WERI-Rb-1 (cell line): Measurements from ENCODE around the gene CHCHD6.

Experiments
- DNase-seq: peaks from one replicate; pipeline ENCODE4 v3.0.0-alpha.2; 2020
- H3K27ac ChIP-seq: fragments of 250-450 bp; sonication (Bioruptor Pico); 2 replicates; pipeline ENCODE4 v1.5.1; 2020; ENCODE audit warnings: mild to moderate bottlenecking, moderate library complexity
- H3K27me3 ChIP-seq: fragments of 250-450 bp; sonication (Bioruptor Pico); 2 replicates; pipeline ENCODE4 v1.5.1; 2021; ENCODE audit warnings: mild to moderate bottlenecking, low read depth, moderate library complexity; ENCODE audit not compliant: insufficient read depth, severe bottlenecking
- H3K36me3 ChIP-seq: fragments of 250-450 bp; sonication (Bioruptor Pico); 2 replicates; pipeline ENCODE4 v1.5.1; 2020; ENCODE audit warnings: mild to moderate bottlenecking, moderate library complexity
- H3K4me3 ChIP-seq: 2 replicates; pipeline ENCODE4 v1.5.1; 2011; ENCODE audit warnings: low read depth, mild to moderate bottlenecking, control low read depth, low read length
- H3K9me3 ChIP-seq: fragments of 250-450 bp; sonication (Bioruptor Pico); 2 replicates; pipeline ENCODE4 v1.5.1; 2021; ENCODE audit warnings: mild to moderate bottlenecking, moderate library complexity; ENCODE audit not compliant: severe bottlenecking
- CTCF ChIP-seq: IDR thresholded peaks from 2 replicates; pipeline ENCODE4 v1.5.1; 2011; ENCODE audit warnings: low read depth, mild to moderate bottlenecking, control low read depth, inconsistent platforms, low read length

The CHCHD6 gene

GRCh38 chr3:126985132-126985985 is 281.3 kb downstream of the CHCHD6 start:
- Histone ChIP-seq H3K9me3 (no peaks in the 10 kb centered on the region), H3K27ac (no peak overlapping the region), H3K36me3 (peaks cover 25% of the 10 kb centered on the region), H3K27me3 (no peaks in the 10 kb centered on the region), H3K4me3 (no peak overlapping the region)
- DNase-seq = no peak
- TF ChIP-seq CTCF = peak; percentile 48

- Histone ChIP-seq H3K36me3 (peaks cover 28% of the 10 kb centered on the region), H3K9me3 (no peaks in the 10 kb centered on the region), H3K4me3 (no peak overlapping the region), H3K27ac (no peak overlapping the region), H3K27me3 (no peaks in the 10 kb centered on the region)
- no peak for TF ChIP-seq CTCF
- DNase-seq = no peak
Observed at GRCh38 chr3:126986001-126986400, 282.0 kb downstream of the CHCHD6 start.

DNA sequence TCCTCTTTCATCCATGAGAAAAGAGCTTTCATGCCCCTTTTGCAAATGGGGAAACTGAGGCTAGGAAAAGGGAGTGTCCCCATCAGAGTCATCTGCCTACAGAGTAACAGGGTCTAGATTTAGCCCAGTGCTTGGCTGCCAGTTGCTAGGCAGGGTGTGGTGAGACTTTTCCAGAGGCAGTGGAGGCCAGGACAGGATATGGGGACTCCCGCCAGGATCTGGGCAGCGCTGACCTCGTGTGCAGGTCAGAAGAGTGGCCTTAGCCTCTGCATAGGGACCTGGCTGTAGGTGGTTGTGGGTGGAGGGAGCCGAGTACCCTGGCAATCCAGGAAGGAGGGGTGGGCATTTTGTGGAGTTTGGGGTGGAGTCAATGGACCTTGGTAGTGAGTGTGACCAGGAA is 283.1 kb downstream of the CHCHD6 start:
- Histone ChIP-seq H3K36me3 (peaks cover 38% of the 10 kb centered on the region), H3K9me3 (no peaks in the 10 kb centered on the region), H3K27me3 (no peaks in the 10 kb centered on the region), H3K4me3 (no peak overlapping the region), H3K27ac (no peak overlapping the region)
- no peak for DNase-seq
- no peak for TF ChIP-seq CTCF

GRCh38 chr3:126987596-126987995 is 283.6 kb downstream of the CHCHD6 start:
- Histone ChIP-seq H3K27ac (no peak overlapping the region), H3K27me3 (no peaks in the 10 kb centered on the region), H3K36me3 (peaks cover 40% of the 10 kb centered on the region), H3K4me3 (no peak overlapping the region), H3K9me3 (no peaks in the 10 kb centered on the region)
- no peak for TF ChIP-seq CTCF
- no peak for DNase-seq

- peaks cover 47% of the 10 kb centered on the region for H3K36me3 ChIP-seq
- TF ChIP-seq CTCF = no peak
Observed at GRCh38 chr3:126988451-126989021, 284.5 kb downstream of the CHCHD6 start.

More at GRCh38 chr3:126988451-126989021, 284.5 kb downstream of the CHCHD6 start:
- H3K4me3 ChIP-seq = no peak overlapping the region
- no peak overlapping the region for H3K27ac ChIP-seq
- no peak for DNase-seq
- no peaks in the 10 kb centered on the region for H3K9me3 ChIP-seq
- no peaks in the 10 kb centered on the region for H3K27me3 ChIP-seq
